Fibroblast of lung (primary cell): ENCODE data around the gene FPGS.
"Not testable (repeated sequence)": the region's sequence is repeated elsewhere in the genome, so short reads cannot be mapped to it uniquely, and the experiment has no call there.

Experiments
- EZH2 ChIP-seq: IDR thresholded peaks from 2 replicates; pipeline ENCODE4 v1.5.1; 2012; ENCODE audit warnings: low read length, control low read depth, mild to moderate bottlenecking; ENCODE audit errors: missing control alignments
- TF ChIP-seq, protein P1 (sequence below), 2 donors: IDR thresholded peaks in 1 of 2; conservative IDR thresholded peaks in 1 of 2; 1 replicate in 1 of 2; 2 replicates in 1 of 2; pipeline ENCODE4 v1.5.1; 2011 to 2012; ENCODE audit warnings: low read length in 2 of 2, control low read depth in 1 of 2, inconsistent platforms in 1 of 2, low read depth in 1 of 2, mild to moderate bottlenecking in 1 of 2

GRCh38 chr9:127780909-127781308 lies 21.8 kb upstream of the FPGS start:
- not testable (repeated sequence) for TF ChIP-seq EZH2
- TF ChIP-seq, protein P1, sequence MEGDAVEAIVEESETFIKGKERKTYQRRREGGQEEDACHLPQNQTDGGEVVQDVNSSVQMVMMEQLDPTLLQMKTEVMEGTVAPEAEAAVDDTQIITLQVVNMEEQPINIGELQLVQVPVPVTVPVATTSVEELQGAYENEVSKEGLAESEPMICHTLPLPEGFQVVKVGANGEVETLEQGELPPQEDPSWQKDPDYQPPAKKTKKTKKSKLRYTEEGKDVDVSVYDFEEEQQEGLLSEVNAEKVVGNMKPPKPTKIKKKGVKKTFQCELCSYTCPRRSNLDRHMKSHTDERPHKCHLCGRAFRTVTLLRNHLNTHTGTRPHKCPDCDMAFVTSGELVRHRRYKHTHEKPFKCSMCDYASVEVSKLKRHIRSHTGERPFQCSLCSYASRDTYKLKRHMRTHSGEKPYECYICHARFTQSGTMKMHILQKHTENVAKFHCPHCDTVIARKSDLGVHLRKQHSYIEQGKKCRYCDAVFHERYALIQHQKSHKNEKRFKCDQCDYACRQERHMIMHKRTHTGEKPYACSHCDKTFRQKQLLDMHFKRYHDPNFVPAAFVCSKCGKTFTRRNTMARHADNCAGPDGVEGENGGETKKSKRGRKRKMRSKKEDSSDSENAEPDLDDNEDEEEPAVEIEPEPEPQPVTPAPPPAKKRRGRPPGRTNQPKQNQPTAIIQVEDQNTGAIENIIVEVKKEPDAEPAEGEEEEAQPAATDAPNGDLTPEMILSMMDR (conservative IDR thresholded peaks at IDR 0.05 in 1 of 2, IDR thresholded peaks at IDR 0.05 in 1 of 2; ENCODE audit: low read depth in 1 of 2, low read length in 2 of 2) = not testable (repeated sequence)
